Measurements from ENCODE around the gene MXD1.

- TF ChIP-seq, protein P1, sequence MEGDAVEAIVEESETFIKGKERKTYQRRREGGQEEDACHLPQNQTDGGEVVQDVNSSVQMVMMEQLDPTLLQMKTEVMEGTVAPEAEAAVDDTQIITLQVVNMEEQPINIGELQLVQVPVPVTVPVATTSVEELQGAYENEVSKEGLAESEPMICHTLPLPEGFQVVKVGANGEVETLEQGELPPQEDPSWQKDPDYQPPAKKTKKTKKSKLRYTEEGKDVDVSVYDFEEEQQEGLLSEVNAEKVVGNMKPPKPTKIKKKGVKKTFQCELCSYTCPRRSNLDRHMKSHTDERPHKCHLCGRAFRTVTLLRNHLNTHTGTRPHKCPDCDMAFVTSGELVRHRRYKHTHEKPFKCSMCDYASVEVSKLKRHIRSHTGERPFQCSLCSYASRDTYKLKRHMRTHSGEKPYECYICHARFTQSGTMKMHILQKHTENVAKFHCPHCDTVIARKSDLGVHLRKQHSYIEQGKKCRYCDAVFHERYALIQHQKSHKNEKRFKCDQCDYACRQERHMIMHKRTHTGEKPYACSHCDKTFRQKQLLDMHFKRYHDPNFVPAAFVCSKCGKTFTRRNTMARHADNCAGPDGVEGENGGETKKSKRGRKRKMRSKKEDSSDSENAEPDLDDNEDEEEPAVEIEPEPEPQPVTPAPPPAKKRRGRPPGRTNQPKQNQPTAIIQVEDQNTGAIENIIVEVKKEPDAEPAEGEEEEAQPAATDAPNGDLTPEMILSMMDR (IDR thresholded peaks at IDR 0.05), result no peak
- TF ChIP-seq SIN3A (IDR thresholded peaks at IDR 0.05; ENCODE audit: borderline replicate concordance, insufficient read depth, low read depth, low read length) (no peak), TCF7L2 (IDR thresholded peaks at IDR 0.05; ENCODE audit: low read depth, low read length) (no peak)
These were observed 54.4 kb downstream of the MXD1 start for GRCh38 chr2:69969126-69969983.
